Measurements from ENCODE around the gene FBXO39.

The FBXO39 gene

GRCh38 chr17:6780001-6780400 lies 4.0 kb downstream of the FBXO39 start:
- Histone ChIP-seq H3K79me2 (ENCODE audit: insufficient read depth, low read length) (no peaks in the 10 kb centered on the region), H4K20me1 (ENCODE audit: low read depth, low read length) (no peaks in the 10 kb centered on the region), H3K9me2 (replicated peaks; ENCODE audit: insufficient read depth, low read length) (no peaks in the 10 kb centered on the region), H2AFZ (ENCODE audit: low read depth, low read length, severe bottlenecking) (no peak overlapping the region), H3F3A (ENCODE audit: insufficient read depth) (no peaks in the 10 kb centered on the region), H3K9ac (ENCODE audit: low read length) (no peak overlapping the region), H3K9me3 (ENCODE audit: insufficient read depth, low read length) (no peaks in the 10 kb centered on the region), H3K36me3 (ENCODE audit: low read length) (no peaks in the 10 kb centered on the region), H3K4me2 (ENCODE audit: low read depth, low read length, poor library complexity, severe bottlenecking) (no peak overlapping the region), H3K4me3 (ENCODE audit: insufficient read depth, low read length, poor library complexity, severe bottlenecking) (no peak overlapping the region), H3K27ac (ENCODE audit: low read depth, low read length) (no peak overlapping the region), H3K27me3 (ENCODE audit: low read length) (no peaks in the 10 kb centered on the region)
- TF ChIP-seq CTCF (IDR thresholded peaks at IDR 0.05; ENCODE audit: insufficient read depth, low read length, poor library complexity, severe bottlenecking): no peak

DNA sequence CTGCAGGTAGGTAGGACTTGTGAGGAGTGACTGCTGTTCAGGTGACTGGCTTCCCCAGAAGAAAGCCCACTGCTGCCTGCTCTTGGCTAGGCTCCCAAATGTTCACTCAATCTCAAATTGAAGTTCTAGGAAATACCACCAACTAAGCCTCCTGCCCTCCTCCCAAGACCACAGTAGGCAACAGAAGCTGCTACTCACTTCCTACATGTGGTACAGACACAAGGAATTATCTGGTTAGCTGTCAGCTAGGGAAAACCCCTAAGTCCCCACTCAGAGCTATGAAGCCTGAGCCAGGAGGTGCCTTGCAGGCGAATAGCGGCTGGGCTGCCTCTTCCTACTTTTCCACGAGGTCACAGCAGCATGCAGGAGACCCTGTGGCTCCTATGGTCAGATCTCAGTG lies 4.9 kb downstream of the FBXO39 start:
- Histone ChIP-seq H3K9me3 (ENCODE audit: insufficient read depth, low read length) (no peaks in the 10 kb centered on the region), H3K9ac (ENCODE audit: low read length) (no peak overlapping the region), H3K79me2 (ENCODE audit: insufficient read depth, low read length) (no peaks in the 10 kb centered on the region), H4K20me1 (ENCODE audit: low read depth, low read length) (no peaks in the 10 kb centered on the region), H2AFZ (ENCODE audit: low read depth, low read length, severe bottlenecking) (no peak overlapping the region), H3K4me2 (ENCODE audit: low read depth, low read length, poor library complexity, severe bottlenecking) (no peak overlapping the region), H3K4me3 (ENCODE audit: insufficient read depth, low read length, poor library complexity, severe bottlenecking) (no peak overlapping the region), H3K27ac (ENCODE audit: low read depth, low read length) (no peak overlapping the region), H3K36me3 (ENCODE audit: low read length) (no peaks in the 10 kb centered on the region), H3F3A (ENCODE audit: insufficient read depth) (no peaks in the 10 kb centered on the region), H3K9me2 (replicated peaks; ENCODE audit: insufficient read depth, low read length) (no peaks in the 10 kb centered on the region), H3K27me3 (ENCODE audit: low read length) (no peaks in the 10 kb centered on the region)
- TF ChIP-seq CTCF (IDR thresholded peaks at IDR 0.05; ENCODE audit: insufficient read depth, low read length, poor library complexity, severe bottlenecking): no peak
- no peak for TF ChIP-seq EZH2phosphoT487 (conservative IDR thresholded peaks at IDR 0.05; ENCODE audit: low read length)

DNA sequence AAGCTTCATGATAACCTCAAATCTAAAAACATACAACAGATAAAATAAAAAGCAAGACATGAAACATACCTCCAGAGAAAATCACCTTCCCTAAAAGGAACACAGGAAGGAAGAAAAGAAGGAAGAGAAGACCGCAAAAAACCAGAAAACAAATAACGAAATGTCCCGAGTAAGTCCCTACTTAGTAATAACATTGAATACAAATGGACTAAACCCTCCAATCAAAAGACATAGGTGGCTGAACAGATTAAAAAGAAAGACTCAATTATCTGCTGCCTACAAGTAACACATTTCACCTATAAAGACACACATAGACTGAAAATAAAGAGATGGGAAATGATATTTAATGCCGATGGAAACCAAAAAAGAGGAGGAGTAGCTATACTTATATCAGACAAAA lies 6.2 kb downstream of the FBXO39 start:
- Histone ChIP-seq H3K36me3 (ENCODE audit: low read length) (no peaks in the 10 kb centered on the region), H3K79me2 (ENCODE audit: insufficient read depth, low read length) (no peaks in the 10 kb centered on the region), H3K9me3 (ENCODE audit: insufficient read depth, low read length) (no peaks in the 10 kb centered on the region), H3K9me2 (replicated peaks; ENCODE audit: insufficient read depth, low read length) (no peaks in the 10 kb centered on the region), H3K27me3 (ENCODE audit: low read length) (no peaks in the 10 kb centered on the region), H3K9ac (ENCODE audit: low read length) (no peak overlapping the region), H3K4me3 (ENCODE audit: insufficient read depth, low read length, poor library complexity, severe bottlenecking) (no peak overlapping the region), H2AFZ (ENCODE audit: low read depth, low read length, severe bottlenecking) (no peak overlapping the region), H4K20me1 (ENCODE audit: low read depth, low read length) (no peaks in the 10 kb centered on the region), H3K4me2 (ENCODE audit: low read depth, low read length, poor library complexity, severe bottlenecking) (no peak overlapping the region), H3F3A (ENCODE audit: insufficient read depth) (no peaks in the 10 kb centered on the region), H3K27ac (ENCODE audit: low read depth, low read length) (no peak overlapping the region)
- no peak for TF ChIP-seq CTCF (IDR thresholded peaks at IDR 0.05; ENCODE audit: insufficient read depth, low read length, poor library complexity, severe bottlenecking)
- TF ChIP-seq EZH2phosphoT487 (conservative IDR thresholded peaks at IDR 0.05; ENCODE audit: low read length): no peak

DNA sequence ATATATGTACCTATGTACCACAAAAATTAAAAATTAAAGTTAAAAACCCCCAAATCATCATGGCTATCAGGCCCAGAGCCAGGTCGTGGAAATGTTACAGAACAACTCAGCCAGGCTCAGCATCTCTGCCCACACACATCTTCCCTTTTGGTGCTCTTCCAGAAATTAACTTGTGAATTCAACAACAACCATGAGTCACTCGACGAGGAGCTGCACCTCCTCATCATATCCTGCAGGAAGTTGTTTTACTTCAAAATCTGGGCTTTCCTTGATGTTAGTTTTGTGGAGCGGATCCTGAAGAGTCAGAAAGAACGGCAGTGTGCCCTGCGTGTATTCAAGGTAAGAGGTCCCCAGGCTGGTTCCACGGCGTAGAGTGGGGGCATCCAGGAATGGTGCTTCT lies 10.6 kb downstream of the FBXO39 start:
- H3K27ac ChIP-seq (ENCODE audit: low read depth, low read length): no peak overlapping the region
- H3K4me2 ChIP-seq (ENCODE audit: low read depth, low read length, poor library complexity, severe bottlenecking): no peak overlapping the region
- no peaks in the 10 kb centered on the region for H4K20me1 ChIP-seq (ENCODE audit: low read depth, low read length)
- H3K4me3 ChIP-seq (ENCODE audit: insufficient read depth, low read length, poor library complexity, severe bottlenecking): no peak overlapping the region
- H3K36me3 ChIP-seq (ENCODE audit: low read length): no peaks in the 10 kb centered on the region
- H3F3A ChIP-seq (ENCODE audit: insufficient read depth): no peaks in the 10 kb centered on the region
- H3K27me3 ChIP-seq (ENCODE audit: low read length): no peaks in the 10 kb centered on the region
- H3K9ac ChIP-seq (ENCODE audit: low read length): no peak overlapping the region
- no peaks in the 10 kb centered on the region for H3K79me2 ChIP-seq (ENCODE audit: insufficient read depth, low read length)
- H2AFZ ChIP-seq (ENCODE audit: low read depth, low read length, severe bottlenecking): no peak overlapping the region
- H3K9me2 ChIP-seq (replicated peaks; ENCODE audit: insufficient read depth, low read length): no peaks in the 10 kb centered on the region
- H3K9me3 ChIP-seq (ENCODE audit: insufficient read depth, low read length): no peaks in the 10 kb centered on the region
- TF ChIP-seq EZH2phosphoT487 (conservative IDR thresholded peaks at IDR 0.05; ENCODE audit: low read length) (no peak), CTCF (IDR thresholded peaks at IDR 0.05; ENCODE audit: insufficient read depth, low read length, poor library complexity, severe bottlenecking) (no peak)
